Astrocyte (in vitro differentiated cells and primary cell): Measurements from ENCODE around the gene MTHFSD. TPM values are rescaled to one million over a fixed set of nuclear protein-coding genes. Genes with fewer than 3 reads are reported as not detected.
A peak's percentile ranks its signal among the peaks of the same experiment; 100 is the strongest.

Source experiments
- DNase-seq: peaks from one replicate; pipeline ENCODE4 v3.0.0-alpha.2; 2010; ENCODE audit warnings: low read depth
- FAIRE-seq: peaks from 2 replicates; lab custom pipeline; 2011; peaks lifted over from hg19 to GRCh38; lab: Jason Lieb, UNC
- H2AFZ ChIP-seq: 2 replicates; pipeline ENCODE4 v1.6.0; 2012; ENCODE audit warnings: low read depth, low read length, inconsistent platforms
- H3K27ac ChIP-seq: 2 replicates; pipeline ENCODE4 v1.5.1; 2011; ENCODE audit warnings: low read depth, low read length, inconsistent platforms
- H3K27me3 ChIP-seq: 2 replicates; pipeline ENCODE4 v1.6.0; 2011; ENCODE audit warnings: low read length, inconsistent platforms; ENCODE audit not compliant: insufficient read depth
- H3K36me3 ChIP-seq: 2 replicates; pipeline ENCODE4 v1.5.1; 2011; ENCODE audit warnings: low read length, inconsistent platforms; ENCODE audit not compliant: insufficient read depth
- H3K4me1 ChIP-seq: 2 replicates; pipeline ENCODE4 v1.5.1; 2011; ENCODE audit warnings: low read length, inconsistent platforms; ENCODE audit not compliant: insufficient read depth
- H3K4me2 ChIP-seq: 2 replicates; pipeline ENCODE4 v1.6.0; 2012; ENCODE audit warnings: low read length, inconsistent platforms
- H3K4me3 ChIP-seq: 2 replicates; pipeline ENCODE4 v1.5.1; 2011; ENCODE audit warnings: low read depth, mild to moderate bottlenecking, low read length, inconsistent platforms; ENCODE audit not compliant: insufficient read depth
- H3K79me2 ChIP-seq: 2 replicates; pipeline ENCODE4 v1.6.0; 2012; ENCODE audit warnings: mild to moderate bottlenecking, low read length, inconsistent platforms; ENCODE audit not compliant: insufficient read depth
- H3K9ac ChIP-seq: 2 replicates; pipeline ENCODE4 v1.6.0; 2012; ENCODE audit warnings: mild to moderate bottlenecking, low read length, inconsistent platforms
- H3K9me3 ChIP-seq: 2 replicates; pipeline ENCODE4 v1.5.1; 2012; ENCODE audit warnings: low read depth, mild to moderate bottlenecking, low read length, inconsistent platforms; ENCODE audit not compliant: insufficient read depth
- H4K20me1 ChIP-seq: 2 replicates; pipeline ENCODE4 v1.6.0; 2012; ENCODE audit warnings: low read length, inconsistent platforms; ENCODE audit not compliant: insufficient read depth
- H3K27ac Mint-ChIP-seq: one replicate; pipeline ENCODE4 v1.8.0; 2021; ENCODE audit warnings: mild to moderate bottlenecking, mixed read lengths; ENCODE audit not compliant: unreplicated experiment
- H3K27me3 Mint-ChIP-seq: one replicate; pipeline ENCODE4 v1.8.0; 2021; ENCODE audit warnings: low read depth, mixed read lengths; ENCODE audit not compliant: unreplicated experiment
- H3K36me3 Mint-ChIP-seq: one replicate; pipeline ENCODE4 v1.8.0; 2021; ENCODE audit warnings: low read depth, mixed read lengths; ENCODE audit not compliant: unreplicated experiment
- H3K4me1 Mint-ChIP-seq: one replicate; pipeline ENCODE4 v1.8.0; 2021; ENCODE audit warnings: low read depth, mixed read lengths; ENCODE audit not compliant: unreplicated experiment
- H3K4me3 Mint-ChIP-seq: one replicate; pipeline ENCODE4 v1.8.0; 2021; ENCODE audit warnings: mild to moderate bottlenecking, moderate library complexity, mixed read lengths; ENCODE audit not compliant: unreplicated experiment
- H3K9me3 Mint-ChIP-seq: one replicate; pipeline ENCODE4 v1.8.0; 2021; ENCODE audit warnings: mild to moderate bottlenecking, mixed read lengths; ENCODE audit not compliant: unreplicated experiment
- EZH2 ChIP-seq: IDR thresholded peaks from 2 replicates; pipeline ENCODE4 v1.6.1; 2012; ENCODE audit warnings: mild to moderate bottlenecking, low read length, inconsistent platforms; ENCODE audit not compliant: insufficient read depth
- total RNA-seq: library from RNA; stranded (reverse); gene quantifications from 2 replicates; pipeline ENCODE4 v1.2.1, GENCODE V29; 2021
- TF ChIP-seq, protein P1 (sequence below): IDR thresholded peaks from 2 replicates; pipeline ENCODE4 v1.5.1; 2011; ENCODE audit warnings: low read depth, mild to moderate bottlenecking, inconsistent platforms, low read length, moderate library complexity; ENCODE audit not compliant: insufficient read depth

Gene MTHFSD
- total RNA-seq, 1 donor from 2014 or later: 15.6 TPM

GRCh38 chr16:86575095-86575685 is 20.2 kb upstream of the MTHFSD start:
- no peak for FAIRE-seq
- peaks cover 30% of the 10 kb centered on the region for H3K27me3 Mint-ChIP-seq
- TF ChIP-seq EZH2: no peak
- TF ChIP-seq, protein P1, sequence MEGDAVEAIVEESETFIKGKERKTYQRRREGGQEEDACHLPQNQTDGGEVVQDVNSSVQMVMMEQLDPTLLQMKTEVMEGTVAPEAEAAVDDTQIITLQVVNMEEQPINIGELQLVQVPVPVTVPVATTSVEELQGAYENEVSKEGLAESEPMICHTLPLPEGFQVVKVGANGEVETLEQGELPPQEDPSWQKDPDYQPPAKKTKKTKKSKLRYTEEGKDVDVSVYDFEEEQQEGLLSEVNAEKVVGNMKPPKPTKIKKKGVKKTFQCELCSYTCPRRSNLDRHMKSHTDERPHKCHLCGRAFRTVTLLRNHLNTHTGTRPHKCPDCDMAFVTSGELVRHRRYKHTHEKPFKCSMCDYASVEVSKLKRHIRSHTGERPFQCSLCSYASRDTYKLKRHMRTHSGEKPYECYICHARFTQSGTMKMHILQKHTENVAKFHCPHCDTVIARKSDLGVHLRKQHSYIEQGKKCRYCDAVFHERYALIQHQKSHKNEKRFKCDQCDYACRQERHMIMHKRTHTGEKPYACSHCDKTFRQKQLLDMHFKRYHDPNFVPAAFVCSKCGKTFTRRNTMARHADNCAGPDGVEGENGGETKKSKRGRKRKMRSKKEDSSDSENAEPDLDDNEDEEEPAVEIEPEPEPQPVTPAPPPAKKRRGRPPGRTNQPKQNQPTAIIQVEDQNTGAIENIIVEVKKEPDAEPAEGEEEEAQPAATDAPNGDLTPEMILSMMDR: no peak

DNA sequence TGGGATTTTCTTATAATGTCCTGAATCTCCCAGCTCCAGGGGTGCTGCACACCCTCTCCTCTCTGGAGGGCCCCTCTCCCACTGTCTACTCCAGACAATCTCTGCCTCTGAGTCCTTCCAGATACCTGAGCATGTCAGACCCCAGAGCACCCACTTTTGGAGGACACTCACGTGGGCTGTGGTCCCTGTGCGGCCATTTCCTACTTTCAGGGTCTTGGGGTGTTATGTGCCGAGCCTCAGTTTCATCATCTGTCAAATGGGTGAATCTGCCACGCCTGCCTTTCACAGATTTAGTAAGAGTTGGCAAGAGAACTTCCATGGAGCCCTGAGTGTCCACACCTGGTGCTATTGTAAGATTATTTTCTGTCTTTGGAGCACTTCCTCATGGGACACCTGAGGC is 19.6 kb upstream of the MTHFSD start:
- Histone ChIP-seq H3K9ac (peak overlapping the region; percentile 95), H4K20me1 (peaks cover 51% of the 10 kb centered on the region), H3K9me3 (no peaks in the 10 kb centered on the region), H3K79me2 (peaks cover 89% of the 10 kb centered on the region), H3K27me3 (no peaks in the 10 kb centered on the region), H2AFZ (no peak overlapping the region), H3K36me3 (peaks cover 10% of the 10 kb centered on the region), H3K4me1 (peaks cover 66% of the 10 kb centered on the region), H3K4me3 (no peak overlapping the region), H3K4me2 (peak overlapping the region; percentile 90), H3K27ac (peak overlapping the region; percentile 94)
- Mint-ChIP-seq H3K9me3 (peaks cover 3% of the 10 kb centered on the region), H3K36me3 (peaks cover 14% of the 10 kb centered on the region), H3K4me3 (no peak overlapping the region), H3K27me3 (peaks cover 35% of the 10 kb centered on the region), H3K4me1 (peaks cover 48% of the 10 kb centered on the region), H3K27ac (no peak overlapping the region)
- no peak for FAIRE-seq
- TF ChIP-seq, protein P1: no peak
- TF ChIP-seq EZH2: no peak
- no peak for DNase-seq

More at GRCh38 chr16:86575095-86575685, 20.2 kb upstream of the MTHFSD start:
- Histone ChIP-seq H3K79me2 (peaks cover 89% of the 10 kb centered on the region), H3K27ac (peak overlapping the region; percentile 94), H3K9ac (peak overlapping the region; percentile 95), H3K36me3 (peaks cover 5% of the 10 kb centered on the region), H3K4me2 (peak overlapping the region; percentile 90), H3K27me3 (no peaks in the 10 kb centered on the region), H4K20me1 (peaks cover 46% of the 10 kb centered on the region), H3K4me1 (peaks cover 72% of the 10 kb centered on the region), H3K4me3 (peak overlapping the region; percentile 73), H3K9me3 (no peaks in the 10 kb centered on the region), H2AFZ (no peak overlapping the region)
- peaks cover 52% of the 10 kb centered on the region for H3K4me1 Mint-ChIP-seq
- H3K27ac Mint-ChIP-seq: peak overlapping the region; percentile 43
- H3K9me3 Mint-ChIP-seq: peaks cover 3% of the 10 kb centered on the region
- no peak for DNase-seq
- H3K4me3 Mint-ChIP-seq: peak overlapping the region; percentile 98
- peaks cover 11% of the 10 kb centered on the region for H3K36me3 Mint-ChIP-seq
